Measurements from ENCODE around the gene ST3GAL6.

Gene ST3GAL6

GRCh38 chr3:98750276-98750919 lies 12.7 kb upstream of the ST3GAL6 start:
- Mint-ChIP-seq H3K4me3 (no peak overlapping the region), H3K27ac (no peak overlapping the region), H3K9me3 (no peaks in the 10 kb centered on the region), H3K36me3 (ENCODE audit: low read depth) (no peaks in the 10 kb centered on the region), H3K27me3 (peaks cover 7% of the 10 kb centered on the region), H3K4me1 (no peaks in the 10 kb centered on the region)
- ATAC-seq, result no peak
- DNase-seq, result no peak

- no peak overlapping the region for H3K27ac Mint-ChIP-seq
- no peaks in the 10 kb centered on the region for H3K9me3 Mint-ChIP-seq
- no peaks in the 10 kb centered on the region for H3K4me1 Mint-ChIP-seq
- H3K27me3 Mint-ChIP-seq, result peaks cover 3% of the 10 kb centered on the region
- ATAC-seq (no peak), DNase-seq (no peak)
- no peaks in the 10 kb centered on the region for H3K36me3 Mint-ChIP-seq (ENCODE audit: low read depth)
- H3K4me3 Mint-ChIP-seq, result no peak overlapping the region
Measured at GRCh38 chr3:98754483-98754882, 8.7 kb upstream of the ST3GAL6 start.

DNA sequence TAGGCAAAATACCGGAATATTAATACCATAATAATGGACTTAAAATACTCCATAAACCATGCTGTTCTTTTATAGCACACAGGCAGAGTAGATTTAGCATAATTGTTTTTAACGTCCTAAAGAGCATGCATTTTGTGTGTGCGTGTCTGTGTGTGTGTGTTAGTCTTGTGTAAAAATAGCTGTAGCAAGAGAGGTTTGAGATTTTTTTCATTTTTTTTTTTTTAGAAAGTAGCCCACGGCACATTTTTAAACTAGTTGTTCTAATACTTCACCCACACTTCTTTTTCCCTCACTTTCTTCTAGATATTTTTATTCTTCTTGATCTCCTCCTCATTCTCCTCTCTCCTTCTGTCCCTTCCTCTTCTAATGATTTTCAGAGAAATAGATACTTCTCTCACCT lies 7.5 kb upstream of the ST3GAL6 start:
- no peaks in the 10 kb centered on the region for H3K9me3 Mint-ChIP-seq
- peaks cover 2% of the 10 kb centered on the region for H3K4me1 Mint-ChIP-seq
- H3K4me3 Mint-ChIP-seq, result no peak overlapping the region
- no peak overlapping the region for H3K27ac Mint-ChIP-seq
- peaks cover 5% of the 10 kb centered on the region for H3K27me3 Mint-ChIP-seq
- DNase-seq, result no peak
- H3K36me3 Mint-ChIP-seq (ENCODE audit: low read depth), result no peaks in the 10 kb centered on the region
- no peak for ATAC-seq

- no peak for ATAC-seq
- Mint-ChIP-seq H3K27me3 (peaks cover 3% of the 10 kb centered on the region), H3K4me1 (peaks cover 5% of the 10 kb centered on the region), H3K4me3 (no peak overlapping the region), H3K9me3 (no peaks in the 10 kb centered on the region), H3K27ac (no peak overlapping the region), H3K36me3 (ENCODE audit: low read depth) (no peaks in the 10 kb centered on the region)
- DNase-seq, result no peak
Measured at GRCh38 chr3:98759629-98760028, 3.5 kb upstream of the ST3GAL6 start.

DNA sequence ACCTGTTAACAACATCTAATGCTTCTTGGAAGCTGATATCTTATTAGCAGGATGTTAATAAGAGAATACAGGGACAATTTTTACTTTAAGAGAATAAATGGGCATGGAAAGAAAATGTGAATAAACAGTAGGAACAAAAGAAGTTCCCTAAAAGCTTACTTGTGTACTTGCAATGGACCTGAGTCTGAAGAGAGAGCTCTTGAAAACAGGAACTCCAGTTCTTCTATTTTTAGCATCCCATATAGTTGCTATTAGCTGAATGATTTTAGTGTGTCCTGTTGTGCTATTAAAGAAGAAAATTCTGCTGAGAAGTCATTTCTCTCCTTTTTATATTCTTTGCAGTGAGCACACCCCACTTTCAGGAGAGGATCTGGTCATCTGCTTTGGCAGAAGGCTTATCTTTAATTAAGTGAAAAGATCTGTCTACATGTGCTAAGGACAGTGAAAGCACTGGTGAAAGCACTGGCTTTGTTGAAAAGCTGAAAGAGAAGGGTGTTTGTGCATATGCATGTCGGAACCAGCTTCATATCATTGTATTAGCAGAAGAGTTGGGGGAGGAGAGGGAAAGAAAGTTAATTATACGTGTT lies 1.4 kb upstream of the ST3GAL6 start:
- no peak overlapping the region for H3K4me3 Mint-ChIP-seq
- H3K9me3 Mint-ChIP-seq, result no peaks in the 10 kb centered on the region
- H3K4me1 Mint-ChIP-seq, result peaks cover 5% of the 10 kb centered on the region
- no peak overlapping the region for H3K27ac Mint-ChIP-seq
- no peak for ATAC-seq
- peaks cover 3% of the 10 kb centered on the region for H3K27me3 Mint-ChIP-seq
- no peak for DNase-seq
- H3K36me3 Mint-ChIP-seq (ENCODE audit: low read depth), result no peaks in the 10 kb centered on the region

- Mint-ChIP-seq H3K27me3 (peaks cover 5% of the 10 kb centered on the region), H3K4me3 (no peak overlapping the region), H3K27ac (no peak overlapping the region), H3K9me3 (no peaks in the 10 kb centered on the region), H3K36me3 (ENCODE audit: low read depth) (no peaks in the 10 kb centered on the region), H3K4me1 (peaks cover 5% of the 10 kb centered on the region)
- DNase-seq, result no peak
- no peak for ATAC-seq
Measured at GRCh38 chr3:98763819-98764418, 779 bp downstream of the ST3GAL6 start.

DNA sequence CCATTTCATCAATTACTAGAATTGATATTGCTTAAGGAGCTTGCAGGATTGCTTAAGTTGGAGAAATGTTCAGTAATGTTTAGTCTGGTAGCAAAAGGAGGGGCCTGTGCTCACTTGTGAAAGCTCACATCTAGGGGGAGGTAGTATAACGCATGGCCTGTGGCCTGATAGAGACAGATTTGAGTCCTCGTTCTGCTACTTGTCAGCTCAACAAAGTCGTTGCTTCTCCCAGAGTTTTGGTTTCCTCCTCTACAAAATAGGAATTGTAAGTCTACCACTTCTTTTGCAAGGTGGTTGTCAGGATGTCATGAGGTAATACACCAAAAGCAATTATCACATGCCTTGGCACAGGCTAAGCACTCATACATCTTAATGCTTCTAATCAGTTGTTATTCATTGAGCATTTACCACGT lies 1.3 kb downstream of the ST3GAL6 start:
- Mint-ChIP-seq H3K36me3 (ENCODE audit: low read depth) (no peaks in the 10 kb centered on the region), H3K9me3 (no peaks in the 10 kb centered on the region), H3K27ac (no peak overlapping the region), H3K4me3 (no peak overlapping the region), H3K4me1 (peaks cover 5% of the 10 kb centered on the region), H3K27me3 (peaks cover 4% of the 10 kb centered on the region)
- DNase-seq, result no peak
- ATAC-seq, result no peak

- Mint-ChIP-seq H3K9me3 (no peaks in the 10 kb centered on the region), H3K4me1 (peaks cover 7% of the 10 kb centered on the region), H3K4me3 (no peak overlapping the region), H3K36me3 (ENCODE audit: low read depth) (no peaks in the 10 kb centered on the region), H3K27me3 (peaks cover 5% of the 10 kb centered on the region), H3K27ac (no peak overlapping the region)
- DNase-seq, result no peak
- ATAC-seq, result no peak
Measured at GRCh38 chr3:98765721-98766120, 2.6 kb downstream of the ST3GAL6 start.

GRCh38 chr3:98766924-98767323 lies 3.8 kb downstream of the ST3GAL6 start:
- peaks cover 9% of the 10 kb centered on the region for H3K4me1 Mint-ChIP-seq
- no peak overlapping the region for H3K27ac Mint-ChIP-seq
- ATAC-seq (no peak), DNase-seq (no peak)
- H3K36me3 Mint-ChIP-seq (ENCODE audit: low read depth), result no peaks in the 10 kb centered on the region
- H3K27me3 Mint-ChIP-seq, result peaks cover 5% of the 10 kb centered on the region
- H3K9me3 Mint-ChIP-seq, result no peaks in the 10 kb centered on the region
- H3K4me3 Mint-ChIP-seq, result no peak overlapping the region

DNA sequence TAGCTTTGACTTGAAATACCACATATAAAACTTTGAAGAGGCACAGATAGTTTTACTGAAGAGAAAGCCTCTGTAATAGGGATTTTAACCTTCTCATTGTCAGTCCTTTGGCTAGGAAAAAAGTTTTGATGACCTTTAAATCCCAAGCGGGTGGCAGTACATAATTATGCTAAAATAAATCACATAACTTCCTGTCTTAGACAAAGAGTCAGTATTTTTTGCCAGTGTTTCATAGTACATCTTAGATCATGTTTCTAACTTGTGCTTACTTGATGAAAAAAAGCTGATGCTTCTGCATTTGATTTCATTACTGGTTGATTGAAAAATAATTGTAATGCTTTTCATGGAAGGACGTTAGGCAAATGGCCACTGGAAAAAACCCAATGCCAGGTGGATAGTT lies 5.8 kb downstream of the ST3GAL6 start:
- H3K27ac Mint-ChIP-seq, result no peak overlapping the region
- DNase-seq (no peak), ATAC-seq (no peak)
- peaks cover 5% of the 10 kb centered on the region for H3K27me3 Mint-ChIP-seq
- H3K36me3 Mint-ChIP-seq (ENCODE audit: low read depth), result no peaks in the 10 kb centered on the region
- no peak overlapping the region for H3K4me3 Mint-ChIP-seq
- no peaks in the 10 kb centered on the region for H3K9me3 Mint-ChIP-seq
- H3K4me1 Mint-ChIP-seq, result peaks cover 7% of the 10 kb centered on the region

DNA sequence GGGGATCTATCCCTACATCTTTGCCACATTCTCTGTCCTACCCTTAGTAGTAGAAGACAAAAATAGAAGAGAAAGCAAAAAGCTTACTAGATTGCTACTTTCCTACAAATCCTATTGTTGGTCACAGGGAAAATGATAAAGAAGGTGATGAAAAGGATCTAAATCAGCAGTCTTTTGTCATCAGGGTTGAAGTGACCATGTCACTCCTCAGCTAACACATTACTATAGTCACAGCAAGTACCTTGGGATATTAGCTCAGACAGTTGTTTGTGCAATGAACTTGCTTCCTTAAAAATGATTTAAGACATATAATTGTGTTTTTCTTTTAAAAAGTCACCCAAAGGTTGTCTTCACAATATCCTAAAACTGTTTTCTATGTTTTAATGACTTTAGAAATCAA lies 6.3 kb downstream of the ST3GAL6 start:
- no peak overlapping the region for H3K27ac Mint-ChIP-seq
- H3K36me3 Mint-ChIP-seq (ENCODE audit: low read depth), result no peaks in the 10 kb centered on the region
- peaks cover 7% of the 10 kb centered on the region for H3K4me1 Mint-ChIP-seq
- H3K4me3 Mint-ChIP-seq, result no peak overlapping the region
- H3K27me3 Mint-ChIP-seq, result peaks cover 5% of the 10 kb centered on the region
- DNase-seq (no peak), ATAC-seq (no peak)
- no peaks in the 10 kb centered on the region for H3K9me3 Mint-ChIP-seq

- peaks cover 5% of the 10 kb centered on the region for H3K27me3 Mint-ChIP-seq
Measured at GRCh38 chr3:98770261-98771039, 7.3 kb downstream of the ST3GAL6 start.

DNA sequence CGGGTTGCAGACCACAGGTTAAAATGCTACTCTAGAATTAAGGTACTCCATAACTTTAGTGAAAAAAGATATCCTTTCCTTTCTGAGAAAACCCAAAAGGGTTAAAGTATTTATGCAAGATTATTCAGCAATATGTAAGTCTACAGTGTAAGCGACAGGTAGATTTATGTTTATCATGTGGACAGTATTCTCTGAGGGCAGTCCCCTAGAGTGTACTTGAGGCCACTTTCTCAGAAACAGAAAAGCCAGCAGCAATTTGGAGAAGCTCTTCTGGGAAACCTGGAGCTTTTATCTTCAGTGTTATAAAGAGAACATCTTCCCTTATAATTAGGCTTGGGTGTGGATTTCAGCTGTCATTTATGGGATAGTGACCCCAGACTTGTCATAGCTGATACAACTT lies 8.9 kb downstream of the ST3GAL6 start:
- ATAC-seq (no peak), DNase-seq (no peak)
- H3K27ac Mint-ChIP-seq, result no peak overlapping the region
- peaks cover 7% of the 10 kb centered on the region for H3K4me1 Mint-ChIP-seq
- H3K27me3 Mint-ChIP-seq, result peaks cover 5% of the 10 kb centered on the region
- no peaks in the 10 kb centered on the region for H3K36me3 Mint-ChIP-seq (ENCODE audit: low read depth)
- no peak overlapping the region for H3K4me3 Mint-ChIP-seq
- no peaks in the 10 kb centered on the region for H3K9me3 Mint-ChIP-seq

More at GRCh38 chr3:98770261-98771039, 7.3 kb downstream of the ST3GAL6 start:
- Mint-ChIP-seq H3K27ac (no peak overlapping the region), H3K36me3 (ENCODE audit: low read depth) (no peaks in the 10 kb centered on the region), H3K9me3 (no peaks in the 10 kb centered on the region), H3K4me3 (no peak overlapping the region), H3K4me1 (peaks cover 7% of the 10 kb centered on the region)
- DNase-seq (no peak), ATAC-seq (no peak)

GRCh38 chr3:98775459-98776139 lies 12.5 kb downstream of the ST3GAL6 start:
- H3K27me3 Mint-ChIP-seq, result no peaks in the 10 kb centered on the region
- no peaks in the 10 kb centered on the region for H3K9me3 Mint-ChIP-seq
- no peak overlapping the region for H3K27ac Mint-ChIP-seq
- H3K4me3 Mint-ChIP-seq, result no peak overlapping the region
- DNase-seq (no peak), ATAC-seq (no peak)
- no peaks in the 10 kb centered on the region for H3K36me3 Mint-ChIP-seq (ENCODE audit: low read depth)
- peaks cover 16% of the 10 kb centered on the region for H3K4me1 Mint-ChIP-seq

All from activated naive CD8-positive, alpha-beta T cell treated with anti-CD3 and anti-CD28 coated beads, Interleukin-2, amount 50 U/mL, for 24 hours (primary cell).